Dermis microvascular lymphatic vessel endothelial cell (primary cell): Measurements from ENCODE around the gene RILP. TPM values are rescaled to one million over a fixed set of nuclear protein-coding genes. Genes with fewer than 3 reads are reported as not detected.
A peak's percentile ranks its signal among the peaks of the same experiment; 100 is the strongest.

Experiments used
- DNase-seq, 2 donors: peaks; one replicate each; pipeline versions ENCODE4 v3.0.0 to v3.0.0-alpha.2; 2010; ENCODE audit warnings: low read depth in 2 of 2
- total RNA-seq: library from RNA; depleted of rRNA; stranded (reverse); fragments of >200 nt; gene quantifications from 2 replicates; pipeline ENCODE4 v1.2.1, GENCODE V29; 2014

RILP gene
- total RNA-seq, 1 donor from 2014 or later: 10.9 TPM

GRCh38 chr17:1604831-1605528, 44.7 kb downstream of the RILP start:
- peak; percentile 17 for DNase-seq

GRCh38 chr17:1601571-1601970, 48.1 kb downstream of the RILP start:
- DNase-seq: no peak

DNA sequence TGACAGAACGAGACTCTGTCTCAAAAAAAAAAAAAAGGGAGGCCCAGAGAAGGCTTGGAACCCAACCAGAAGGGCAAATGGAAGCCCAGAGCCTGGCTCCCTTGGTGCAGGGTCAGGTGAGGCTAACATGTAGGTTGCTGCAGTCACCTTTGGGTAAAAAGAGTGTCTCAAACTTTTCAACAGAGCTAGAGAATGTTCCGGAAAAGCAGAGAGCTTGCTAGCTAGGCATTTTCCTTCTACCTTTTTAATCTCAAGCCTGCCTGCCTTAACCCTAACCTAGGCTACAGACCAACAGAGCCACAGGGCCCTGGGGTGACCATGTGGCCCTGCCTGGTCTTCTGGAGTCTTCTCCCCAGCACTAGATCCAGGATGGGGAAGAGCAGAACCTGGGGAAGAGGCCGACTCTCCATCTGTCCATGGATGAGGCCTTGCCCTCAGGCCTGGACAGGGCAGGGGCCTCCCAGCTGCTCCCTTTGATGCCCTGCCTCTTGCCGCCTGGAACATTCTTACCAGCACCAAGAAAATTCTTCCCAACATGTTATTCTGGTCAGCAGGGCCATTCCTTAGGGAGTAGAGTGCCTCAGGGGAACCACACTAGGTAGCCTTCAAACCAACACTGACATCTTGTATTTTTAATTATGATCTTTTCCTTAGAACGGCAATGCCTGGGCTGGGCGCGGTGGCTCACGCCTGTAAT, 51.1 kb downstream of the RILP start:
- no peak for DNase-seq

DNA sequence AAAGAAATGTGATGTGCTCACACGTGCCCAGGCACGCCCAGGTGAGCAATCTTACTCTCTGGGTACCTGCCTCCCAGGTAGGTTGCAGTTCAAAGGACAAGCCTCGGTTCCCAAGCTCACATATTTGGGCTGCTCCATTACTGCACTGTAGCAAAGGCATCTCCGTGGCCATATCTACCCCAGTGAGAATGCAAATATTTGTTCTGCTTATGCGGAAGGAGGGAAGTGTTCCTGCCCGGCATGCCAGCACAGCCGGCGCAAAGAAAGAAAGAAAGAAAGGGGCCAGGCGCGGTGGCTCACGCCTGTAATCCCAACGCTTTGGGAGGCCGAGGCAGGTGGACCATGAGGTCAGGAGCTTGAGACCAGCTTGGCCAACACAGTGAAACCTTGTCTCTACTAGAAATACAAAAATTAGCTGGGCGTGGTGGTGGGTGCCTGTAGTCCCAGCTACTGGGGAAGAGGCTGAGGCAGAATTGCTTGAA, 51.8 kb downstream of the RILP start:
- DNase-seq: no peak

Other genes with a start within 250 kb of the RILP start
- 390 and 392 TPM in 2 replicates for gene YWHAE, start 249.6 kb downstream of the RILP start, total RNA-seq
- gene CRK, start 193.6 kb downstream of the RILP start, total RNA-seq: 104 and 115 TPM in 2 replicates
- gene MYO1C, start 157.2 kb downstream of the RILP start, total RNA-seq: 171 and 184 TPM in 2 replicates
- 49.6 and 72.1 TPM in 2 replicates for gene INPP5K, start 133.3 kb downstream of the RILP start, total RNA-seq
- gene PITPNA, start 87.1 kb downstream of the RILP start, total RNA-seq: 15.3 and 21.4 TPM in 2 replicates
- 19.4 and 36.0 TPM in 2 replicates for gene SLC43A2, start 21.0 kb downstream of the RILP start, total RNA-seq
- gene SCARF1, start 4.1 kb downstream of the RILP start, total RNA-seq: 80.7 and 99.4 TPM in 2 replicates
- 72.7 and 94.3 TPM in 2 replicates for gene PRPF8, start 35.0 kb upstream of the RILP start, total RNA-seq
- 1.4 and 1.5 TPM in 2 replicates for gene TLCD2, start 60.5 kb upstream of the RILP start, total RNA-seq
- gene WDR81, start 74.8 kb upstream of the RILP start, total RNA-seq: 7.8 and 11.4 TPM in 2 replicates
- gene SERPINF2, start 93.0 kb upstream of the RILP start, total RNA-seq: under 0.01 TPM in 1 of 2 replicates, not detected in the other
- not detected in 2 replicates for gene SERPINF1, start 112.2 kb upstream of the RILP start, total RNA-seq
- 6.8 and 12.1 TPM in 2 replicates for gene SMYD4, start 180.0 kb upstream of the RILP start, total RNA-seq
- 26.6 and 31.1 TPM in 2 replicates for gene RPA1, start 180.1 kb upstream of the RILP start, total RNA-seq